Stimulated activated CD4-positive, alpha-beta T cell treated with anti-CD3 and anti-CD28 coated beads, Interleukin-15, amount 100 ng/mL, for 24 hours (primary cell): Measurements from ENCODE around the gene ZHX3.
"Not testable (repeated sequence)": the region's sequence is repeated elsewhere in the genome, so short reads cannot be mapped to it uniquely, and the experiment has no call there.

Experiments used
- DNase-seq: peaks from one replicate; pipeline ENCODE4 v3.0.0-alpha.2; 2020

ZHX3 gene

GRCh38 chr20:41330343-41330720 lies 12.8 kb upstream of the ZHX3 start:
- no peak for DNase-seq

GRCh38 chr20:41329435-41330342 lies 12.2 kb upstream of the ZHX3 start:
- DNase-seq = peak; percentile 78

- DNase-seq = no peak
These were observed 9.6 kb upstream of the ZHX3 start for GRCh38 chr20:41327178-41327577.

GRCh38 chr20:41320976-41321375 lies 3.4 kb upstream of the ZHX3 start:
- no peak for DNase-seq

- no peak for DNase-seq
These were observed 2.9 kb upstream of the ZHX3 start for GRCh38 chr20:41320441-41320840.

GRCh38 chr20:41318271-41318649 lies 729 bp upstream of the ZHX3 start:
- no peak for DNase-seq

GRCh38 chr20:41316602-41317545 lies 657 bp downstream of the ZHX3 start:
- peak; percentile 87 for DNase-seq

- DNase-seq = no peak
These were observed 1.5 kb downstream of the ZHX3 start for GRCh38 chr20:41316051-41316450.

GRCh38 chr20:41314386-41314785 lies 3.1 kb downstream of the ZHX3 start:
- DNase-seq = no peak

- not testable (repeated sequence) for DNase-seq
These were observed 5.5 kb downstream of the ZHX3 start for GRCh38 chr20:41312009-41312408.

- no peak for DNase-seq
These were observed 7.7 kb downstream of the ZHX3 start for GRCh38 chr20:41309817-41310216.

- DNase-seq = no peak
These were observed 8.7 kb downstream of the ZHX3 start for GRCh38 chr20:41308726-41309413.

GRCh38 chr20:41308290-41308711 lies 9.2 kb downstream of the ZHX3 start:
- DNase-seq = no peak

GRCh38 chr20:41307021-41307420 lies 10.5 kb downstream of the ZHX3 start:
- no peak for DNase-seq

- no peak for DNase-seq
These were observed 11.3 kb downstream of the ZHX3 start for GRCh38 chr20:41306061-41306727.

- no peak for DNase-seq
These were observed 13.0 kb downstream of the ZHX3 start for GRCh38 chr20:41304424-41305079.

- DNase-seq = no peak
These were observed 13.5 kb downstream of the ZHX3 start for GRCh38 chr20:41304002-41304401.

- DNase-seq = no peak
These were observed 16.6 kb downstream of the ZHX3 start for GRCh38 chr20:41300886-41301285.

- no peak for DNase-seq
These were observed 17.1 kb downstream of the ZHX3 start for GRCh38 chr20:41300383-41300782.

GRCh38 chr20:41299899-41300298 lies 17.6 kb downstream of the ZHX3 start:
- DNase-seq = no peak

- no peak for DNase-seq
These were observed 24.1 kb downstream of the ZHX3 start for GRCh38 chr20:41293269-41294037.
